22Rv1 (cell line): Measurements from ENCODE around the gene CYP19A1.
"Not testable (repeated sequence)": the region's sequence is repeated elsewhere in the genome, so short reads cannot be mapped to it uniquely, and the experiment has no call there.

Experiments used
- H3K27ac ChIP-seq: fragments of 450-650 bp; 2 replicates; pipeline ENCODE4 v1.5.1; 2017
- CTCF ChIP-seq: fragments of 450-650 bp; IDR thresholded peaks from 2 replicates; pipeline ENCODE4 v1.5.1; 2017; ENCODE audit warnings: mild to moderate bottlenecking
- ZFX ChIP-seq: fragments of 450-650 bp; IDR thresholded peaks from 2 replicates; pipeline ENCODE4 v1.6.1; 2017; ENCODE audit warnings: antibody characterized with exemption, borderline replicate concordance

Gene CYP19A1

DNA sequence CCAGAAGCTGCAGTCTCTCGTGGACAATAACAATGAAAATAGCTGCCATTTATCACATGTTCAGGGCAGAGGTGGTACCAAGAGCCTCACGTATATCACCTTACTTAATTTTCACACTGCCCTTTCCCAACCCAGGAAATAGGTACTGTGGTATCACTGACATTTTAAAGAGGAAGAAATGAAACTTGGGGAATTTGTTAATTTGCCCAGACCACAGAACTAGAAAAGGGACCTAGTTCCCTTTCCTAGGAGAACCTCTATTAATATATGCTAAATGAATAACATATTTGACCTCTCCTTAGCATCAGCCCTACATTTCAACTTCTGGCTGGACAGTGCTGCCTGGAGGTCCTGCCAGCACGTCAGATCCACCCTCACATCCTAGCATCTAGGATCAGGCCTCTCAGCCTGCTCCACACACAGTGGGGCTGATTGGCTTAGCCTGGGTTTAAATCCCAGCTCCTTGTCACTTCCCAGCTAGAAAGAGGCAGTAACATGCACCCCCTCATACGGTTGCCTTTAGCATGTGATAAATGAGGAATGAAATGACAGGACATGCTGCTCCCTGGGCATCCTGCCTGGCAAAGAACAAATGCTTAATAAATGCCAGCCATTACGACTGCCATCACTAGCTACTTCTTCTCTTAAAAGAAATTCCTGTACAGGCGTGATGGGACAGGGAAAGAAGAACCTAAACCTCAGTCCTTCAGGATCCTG is 148.6 kb downstream of the CYP19A1 start:
- no peak for TF ChIP-seq ZFX
- no peak for TF ChIP-seq CTCF

GRCh38 chr15:51188791-51189190 is 149.6 kb downstream of the CYP19A1 start:
- H3K27ac ChIP-seq: not testable (repeated sequence)

More for the DNA sequence above, 148.6 kb downstream of the CYP19A1 start:
- H3K27ac ChIP-seq: no peak overlapping the region

DNA sequence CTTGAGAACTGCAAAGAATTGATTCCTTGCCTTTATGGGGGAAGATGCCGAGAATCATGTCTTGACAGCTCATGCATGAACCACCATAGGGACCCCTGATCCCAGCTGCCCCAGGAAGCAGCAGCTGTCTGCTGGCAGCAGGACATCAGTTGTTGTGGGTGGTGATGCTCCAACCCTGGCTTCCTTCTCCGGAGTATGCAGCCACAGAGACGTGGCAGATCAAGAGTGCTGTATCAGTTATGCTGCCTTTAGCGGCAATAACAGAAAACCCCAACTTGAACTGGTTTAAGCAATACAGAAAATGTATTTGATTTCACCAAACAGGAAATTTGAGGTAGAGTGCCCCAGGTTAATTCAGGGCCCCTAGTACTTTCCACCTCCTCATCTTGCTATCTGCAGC is 151.5 kb downstream of the CYP19A1 start:
- no peak for TF ChIP-seq CTCF
- H3K27ac ChIP-seq: no peak overlapping the region

DNA sequence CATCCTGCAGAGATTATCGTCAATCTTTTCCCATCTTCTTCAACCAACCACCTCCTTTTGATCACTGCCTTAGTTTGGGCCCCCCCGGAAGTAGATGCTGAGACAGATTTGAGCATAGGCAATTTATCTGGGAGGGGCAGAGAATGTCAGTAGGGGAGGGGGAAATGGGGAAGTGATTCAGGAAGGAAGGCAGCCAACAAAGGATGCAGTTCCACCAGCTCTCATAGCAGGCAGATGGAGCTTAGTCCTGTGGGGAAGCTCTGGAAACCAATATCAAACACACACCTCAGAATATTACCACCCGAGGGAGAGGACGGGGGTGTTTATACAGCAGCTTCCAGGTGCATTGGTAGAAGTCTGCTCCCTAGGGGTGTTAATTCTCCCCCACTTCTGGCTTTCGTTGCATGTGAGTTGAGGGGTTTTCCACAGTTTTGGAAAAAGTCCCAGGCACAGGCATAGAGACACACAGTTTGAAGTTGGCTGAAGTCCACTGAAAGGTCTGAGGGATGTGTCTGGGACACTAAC is 152.2 kb downstream of the CYP19A1 start:
- no peak overlapping the region for H3K27ac ChIP-seq
- TF ChIP-seq ZFX (no peak), CTCF (no peak)

DNA sequence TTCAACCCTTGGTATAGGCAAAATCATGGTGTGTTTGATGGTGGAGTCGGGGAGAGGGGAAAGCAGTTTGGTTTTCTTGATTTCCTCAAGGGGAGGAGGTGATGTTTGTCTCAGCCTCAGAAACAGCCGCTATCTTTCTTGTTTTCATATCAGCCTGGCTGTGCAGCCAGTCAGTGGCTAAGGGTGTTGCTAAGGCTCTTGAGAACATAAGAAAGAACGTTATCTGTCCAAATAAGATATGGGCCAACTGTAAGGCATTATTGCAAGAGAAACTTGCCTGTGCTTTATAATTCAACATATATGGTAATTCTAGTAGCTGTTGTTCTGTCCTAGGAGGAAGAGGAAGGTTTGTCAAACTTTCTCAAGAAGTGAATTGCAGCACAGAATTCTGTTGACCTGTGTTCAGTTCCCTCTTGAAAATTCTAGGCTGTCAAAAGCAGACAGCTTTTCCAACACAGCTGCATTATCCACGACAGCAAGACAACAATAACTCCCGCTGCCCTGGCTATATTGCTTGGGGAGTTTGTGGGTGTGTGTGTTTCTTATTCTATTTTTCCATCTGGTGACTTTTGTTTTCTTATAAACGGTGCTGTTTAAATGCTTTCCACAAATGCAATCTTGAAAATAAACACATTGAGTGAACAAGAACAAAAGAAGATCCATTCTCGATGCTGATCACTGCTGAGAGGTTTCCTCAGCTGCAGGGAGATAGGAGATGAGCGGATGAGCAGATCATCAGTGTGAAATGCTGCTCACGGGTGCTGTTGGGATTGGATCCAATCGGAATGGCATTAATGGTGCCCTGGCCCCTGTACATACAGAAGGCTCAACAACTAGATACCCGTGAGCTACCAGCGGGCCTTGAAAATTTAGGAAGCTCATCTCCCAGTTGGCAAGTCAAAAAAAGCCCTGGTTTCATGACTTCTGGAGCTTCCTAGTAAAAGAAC is 152.9 kb downstream of the CYP19A1 start:
- H3K27ac ChIP-seq: no peak overlapping the region
- no peak for TF ChIP-seq ZFX
- no peak for TF ChIP-seq CTCF

DNA sequence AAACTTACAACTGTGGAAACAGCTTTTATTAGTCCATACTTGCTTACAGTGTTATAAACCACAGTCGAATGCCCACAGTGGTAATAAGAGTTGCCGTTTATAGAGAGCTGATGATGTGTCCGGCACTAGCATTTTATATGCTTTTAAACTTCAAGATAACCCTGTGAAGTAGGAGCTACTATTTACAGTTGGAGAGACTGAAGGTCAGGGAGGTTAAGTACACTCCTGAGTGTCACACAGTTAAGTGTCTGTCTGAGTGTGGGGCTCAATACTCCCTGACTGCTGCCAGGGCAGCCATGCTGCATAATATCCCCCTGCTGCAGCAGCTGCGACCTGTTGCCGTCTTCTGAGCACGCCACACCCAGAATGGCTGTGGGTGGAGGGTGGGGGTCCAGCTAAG is 153.8 kb downstream of the CYP19A1 start:
- no peak overlapping the region for H3K27ac ChIP-seq
- TF ChIP-seq CTCF: no peak
- no peak for TF ChIP-seq ZFX

- H3K27ac ChIP-seq: no peak overlapping the region
- no peak for TF ChIP-seq ZFX
- no peak for TF ChIP-seq CTCF
Measured at GRCh38 chr15:51183076-51183475, 155.3 kb downstream of the CYP19A1 start.
